Measurements from ENCODE around the gene ALDH9A1.
"Not testable (repeated sequence)": the region's sequence is repeated elsewhere in the genome, so short reads cannot be mapped to it uniquely, and the experiment has no call there.

The ALDH9A1 gene

GRCh38 chr1:165697881-165698760, at the start of gene ALDH9A1:
Gene ALDH9A1 (minus strand): TSS chr1:165698562. CDS start chr1:165698558, 4 bp downstream.
- peak; percentile 83 for DNase-seq

DNA sequence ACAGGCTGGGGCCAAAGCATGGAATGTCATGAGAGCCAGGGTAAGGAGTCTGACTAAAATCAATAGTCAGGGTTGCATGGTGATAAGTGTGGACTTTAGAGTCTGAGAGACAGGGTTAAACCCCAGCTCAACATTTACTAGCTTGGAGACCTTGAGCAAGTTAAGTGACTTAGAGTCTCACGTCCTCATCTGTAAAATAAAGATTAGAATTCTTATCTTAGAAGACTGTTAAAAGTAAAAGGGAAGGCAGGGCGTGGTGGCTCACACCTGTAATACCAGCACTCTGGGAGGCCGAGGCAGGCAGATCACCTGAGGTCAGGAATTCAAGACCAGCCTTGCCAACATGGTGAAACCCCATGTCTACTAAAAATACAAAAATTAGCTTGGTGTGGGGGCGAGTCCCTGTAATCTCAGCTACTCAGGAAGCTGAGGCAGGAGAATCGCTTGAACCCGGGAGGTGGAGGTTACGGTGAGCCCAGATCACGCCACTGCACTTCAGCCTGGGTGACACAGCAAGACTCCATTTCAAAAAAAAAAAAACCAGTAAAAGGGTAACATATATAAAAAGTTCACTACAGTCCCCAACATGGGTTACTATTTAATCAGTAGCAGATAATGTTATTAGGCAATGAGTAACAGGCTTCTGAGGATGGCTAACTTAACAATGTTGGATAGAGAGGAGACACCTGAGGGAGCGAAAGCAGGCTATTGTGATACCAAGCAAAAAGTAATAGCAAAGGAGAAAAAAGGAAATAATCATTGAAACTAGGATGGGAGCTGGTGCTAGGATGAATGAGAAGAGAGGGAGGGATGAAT, 49.5 kb upstream of the ALDH9A1 start:
- DNase-seq: no peak

DNA sequence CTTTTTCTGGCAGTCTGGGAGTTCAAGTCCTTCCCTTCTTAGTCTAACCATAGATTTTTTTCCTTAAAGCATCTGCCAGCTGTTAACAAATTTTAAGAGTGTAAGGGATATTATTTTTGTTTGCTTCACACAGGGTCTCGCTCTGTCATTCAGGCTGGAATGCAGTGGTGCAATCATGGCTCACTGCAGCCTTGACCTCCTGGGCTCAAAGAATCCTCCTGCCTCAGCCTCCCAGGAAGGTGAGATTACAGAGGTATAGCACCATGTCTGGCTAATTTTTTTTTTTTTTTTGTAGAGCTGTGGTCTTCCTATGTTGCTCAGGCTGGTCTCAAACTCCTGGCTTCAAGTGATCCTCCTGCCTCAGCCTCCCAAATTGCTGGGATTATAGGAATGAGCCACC, 46.6 kb upstream of the ALDH9A1 start:
- not testable (repeated sequence) for DNase-seq

- no peak for DNase-seq
Measured at GRCh38 chr1:165742194-165742593, 43.8 kb upstream of the ALDH9A1 start.

- no peak for DNase-seq
Measured at GRCh38 chr1:165738794-165739193, 40.4 kb upstream of the ALDH9A1 start.

DNA sequence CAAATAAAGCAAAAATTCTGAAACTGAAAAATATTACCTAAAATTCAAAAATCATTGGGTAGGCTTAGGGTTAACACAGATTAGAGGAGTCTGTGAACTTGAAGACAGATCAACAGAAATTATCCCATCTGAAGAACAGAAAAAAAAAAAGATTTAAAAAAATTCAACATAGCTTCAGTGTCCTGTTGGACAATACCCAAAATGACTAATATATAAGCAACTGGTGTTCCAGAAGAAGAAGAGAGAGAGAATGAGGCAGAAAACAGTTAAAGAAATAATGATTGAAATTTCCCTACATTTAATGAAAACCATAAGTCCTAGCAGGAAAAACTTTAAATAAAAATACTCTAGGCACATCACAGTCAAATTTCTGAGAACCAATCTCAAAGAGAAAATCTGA, 38.8 kb upstream of the ALDH9A1 start:
- DNase-seq: no peak

GRCh38 chr1:165734906-165735305, 36.5 kb upstream of the ALDH9A1 start:
- DNase-seq: no peak

- DNase-seq: no peak
Measured at GRCh38 chr1:165726841-165727240, 28.5 kb upstream of the ALDH9A1 start.

GRCh38 chr1:165726169-165726568, 27.8 kb upstream of the ALDH9A1 start:
- DNase-seq: no peak

DNA sequence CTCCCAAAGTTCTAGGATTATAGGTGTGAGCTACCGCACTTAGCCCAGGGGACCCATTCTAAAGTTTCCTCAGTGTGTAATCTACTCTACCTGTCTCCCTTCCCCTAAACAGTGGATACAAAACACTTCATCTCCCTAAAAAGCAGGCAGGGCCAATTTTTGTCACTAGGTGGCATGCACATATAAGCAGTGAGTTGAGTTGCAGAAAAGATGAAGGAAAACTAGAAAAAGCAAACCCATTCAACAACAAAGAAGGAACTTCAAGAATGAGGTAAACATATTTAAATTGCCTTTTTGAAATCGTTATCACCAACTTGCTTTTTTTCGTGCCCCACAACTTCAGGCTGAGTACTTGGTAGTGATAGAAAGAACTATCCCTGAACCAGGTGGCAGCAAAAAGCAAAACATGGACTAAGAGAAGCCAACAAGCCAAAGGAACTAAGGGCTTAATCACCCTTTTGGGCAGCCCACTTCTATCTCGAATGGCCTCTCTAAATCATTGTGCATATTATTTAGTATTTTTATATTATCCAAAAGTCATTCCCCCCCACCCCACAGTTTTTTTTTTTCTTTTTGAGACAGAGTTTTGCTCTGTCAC, 19.7 kb upstream of the ALDH9A1 start:
- DNase-seq: peak; percentile 28

GRCh38 chr1:165716265-165717051, 18.1 kb upstream of the ALDH9A1 start:
- not testable (repeated sequence) for DNase-seq

- DNase-seq: no peak
Measured at GRCh38 chr1:165712764-165713163, 14.4 kb upstream of the ALDH9A1 start.

DNA sequence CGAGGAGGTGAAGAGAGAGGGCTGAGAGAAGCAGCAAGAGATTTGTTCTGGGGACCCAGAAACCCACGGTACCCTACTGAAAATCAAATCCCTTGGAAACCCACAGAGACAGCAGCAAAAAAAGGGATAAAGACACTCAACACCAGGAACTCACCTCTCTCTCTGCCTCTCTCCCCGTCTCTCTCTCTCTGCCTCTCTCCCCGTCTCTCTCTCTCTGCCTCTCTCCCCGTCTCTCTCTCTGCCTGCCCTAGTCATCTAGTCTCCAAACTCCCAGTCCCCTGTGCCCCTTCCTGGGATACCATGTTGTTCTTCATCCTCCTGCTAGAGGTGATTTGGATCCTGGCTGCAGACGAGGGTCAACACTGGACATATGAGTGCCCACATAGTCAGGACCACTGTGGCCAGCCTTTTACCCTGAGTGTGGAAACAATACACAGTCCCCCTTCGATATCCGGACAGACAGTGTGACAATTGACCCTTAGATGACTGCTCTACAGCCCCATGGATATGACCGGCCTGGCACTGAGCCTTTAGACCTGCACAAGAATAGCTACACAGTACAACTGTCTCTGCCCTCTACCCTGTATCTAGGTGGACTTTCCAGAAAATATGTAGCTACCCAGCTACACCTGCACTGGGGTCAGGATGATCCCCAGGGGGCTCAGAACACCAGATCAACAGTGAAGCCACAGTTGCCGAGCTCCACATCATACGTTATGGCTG, 9.8 kb upstream of the ALDH9A1 start:
- DNase-seq: no peak

- no peak for DNase-seq
Measured at GRCh38 chr1:165703648-165704047, 5.3 kb upstream of the ALDH9A1 start.

DNA sequence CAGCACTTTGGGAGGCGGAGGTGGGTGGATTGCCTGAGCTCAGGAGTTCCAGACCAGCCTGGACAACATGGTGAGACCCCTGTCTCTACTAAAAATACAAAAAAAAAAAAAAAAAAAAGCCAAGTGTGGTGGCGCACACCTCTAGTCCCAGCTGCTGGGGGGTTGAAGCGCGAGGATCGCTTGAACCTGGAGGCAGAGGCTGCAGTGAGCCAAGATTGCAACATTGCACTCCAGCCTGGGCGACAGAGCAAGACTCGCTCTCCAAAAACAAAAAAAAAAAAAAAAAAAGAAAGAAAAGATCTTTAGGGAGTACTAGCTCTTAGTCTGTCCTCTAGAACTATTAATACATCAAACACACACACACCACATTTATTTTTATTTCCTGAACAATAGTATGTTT, 3.6 kb upstream of the ALDH9A1 start:
- DNase-seq: not testable (repeated sequence)

GRCh38 chr1:165699577-165699976, 1.2 kb upstream of the ALDH9A1 start:
- DNase-seq: no peak

- no peak for DNase-seq
Measured at GRCh38 chr1:165698761-165699052, 345 bp upstream of the ALDH9A1 start.

- no peak for DNase-seq
Measured at GRCh38 chr1:165697491-165697880, 876 bp downstream of the ALDH9A1 start.

GRCh38 chr1:165696625-165697100, 1.7 kb downstream of the ALDH9A1 start:
- no peak for DNase-seq

GRCh38 chr1:165695031-165695430, 3.3 kb downstream of the ALDH9A1 start:
- no peak for DNase-seq

DNA sequence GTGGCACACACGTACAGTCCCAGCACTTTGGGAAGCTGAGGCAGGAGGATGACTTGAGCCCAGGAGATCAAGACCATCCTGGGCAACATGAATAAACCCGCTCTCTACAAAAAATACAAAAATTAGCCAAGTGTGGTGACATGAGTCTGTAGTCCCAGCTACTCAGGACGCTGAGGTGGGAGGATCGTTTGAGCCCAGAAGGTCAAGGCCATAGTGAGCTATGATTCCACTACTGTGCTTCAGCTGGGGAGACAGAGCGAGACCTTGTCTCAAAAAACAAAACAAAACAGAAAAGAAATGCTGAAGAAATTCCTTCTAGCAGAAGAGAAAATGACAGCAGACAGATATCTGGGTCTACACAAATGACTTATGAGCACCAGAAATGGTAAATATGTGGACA, 10.3 kb downstream of the ALDH9A1 start:
- DNase-seq: no peak

- DNase-seq: no peak
Measured at GRCh38 chr1:165686971-165687433, 11.4 kb downstream of the ALDH9A1 start.
